K562 (cell line): Measurements from ENCODE around the gene ORAI3. TPM values are rescaled to one million over a fixed set of nuclear protein-coding genes. Genes with fewer than 3 reads are reported as not detected.

ENCODE experiments used
- HDGF ChIP-seq: fragments of 450-650 bp; IDR thresholded peaks from 2 replicates; pipeline ENCODE4 v1.6.1; 2016
- MCM2 ChIP-seq: fragments of 450-650 bp; IDR thresholded peaks from 2 replicates; pipeline ENCODE4 v1.6.1; 2017; ENCODE audit warnings: low read depth, mild to moderate bottlenecking
- MTA2 ChIP-seq: fragments of 450-650 bp; IDR thresholded peaks from 2 replicates; pipeline ENCODE4 v1.6.1; 2016; ENCODE audit warnings: low read depth
- NFRKB ChIP-seq: fragments of 450-650 bp; IDR thresholded peaks from 2 replicates; pipeline ENCODE4 v1.6.1; 2016; ENCODE audit warnings: low read depth
- NRF1 ChIP-seq, 2 experiments: fragments of 450-650 bp; IDR thresholded peaks in 1 of 2; conservative IDR thresholded peaks in 1 of 2; 2 replicates each; pipeline ENCODE4 v1.6.1; 2014; ENCODE audit warnings: mild to moderate bottlenecking in 2 of 2
- RBM15 ChIP-seq: fragments of 200-400 bp; formaldehyde crosslinking; IDR thresholded peaks from 2 replicates; pipeline ENCODE4 v1.6.1; 2018; ENCODE audit warnings: mild to moderate bottlenecking, low read length, moderate library complexity; ENCODE audit not compliant: insufficient read depth
- RBM22 ChIP-seq: fragments of 200-400 bp; formaldehyde crosslinking; IDR thresholded peaks from 2 replicates; pipeline ENCODE4 v1.6.1; 2018; ENCODE audit warnings: low read length, low read depth; ENCODE audit not compliant: poor library complexity, severe bottlenecking
- RREB1 ChIP-seq: fragments of 250-450 bp; sonication (Bioruptor Pico); IDR thresholded peaks from 2 replicates; pipeline ENCODE4 v1.4.0; 2020
- SAFB2 ChIP-seq: fragments of 200-400 bp; formaldehyde crosslinking; IDR thresholded peaks from 2 replicates; pipeline ENCODE4 v1.6.1; 2018; ENCODE audit warnings: borderline replicate concordance, low read length, low read depth, moderate library complexity; ENCODE audit not compliant: severe bottlenecking
- SREBF1 ChIP-seq: fragments of 150-350 bp; IDR thresholded peaks from 2 replicates; pipeline ENCODE4 v1.6.1; 2014; ENCODE audit warnings: antibody characterized with exemption, low read depth, low read length, borderline replicate concordance
- SRF ChIP-seq, 2 experiments: fragments of 250-450, 450-650 bp in 1 of 2; sonication (Bioruptor Pico) in 1 of 2; sonication (generic) in 1 of 2; formaldehyde crosslinking; IDR thresholded peaks; 2 replicates each; pipeline versions ENCODE4 v1.5.0 to v1.5.1; 2020 to 2022; ENCODE audit warnings: mild to moderate bottlenecking in 1 of 2, missing genetic modification reagents in 1 of 2
- SRSF1 ChIP-seq: fragments of 200-400 bp; formaldehyde crosslinking; IDR thresholded peaks from 2 replicates; pipeline ENCODE4 v1.6.1; 2017; ENCODE audit warnings: mild to moderate bottlenecking, low read depth, low read length, moderate library complexity
- SRSF3 ChIP-seq: fragments of 200-400 bp; formaldehyde crosslinking; IDR thresholded peaks from 2 replicates; pipeline ENCODE4 v1.6.1; 2016; ENCODE audit warnings: mild to moderate bottlenecking, low read length, moderate library complexity; ENCODE audit not compliant: insufficient read depth
- TAF1 ChIP-seq: IDR thresholded peaks from 2 replicates; pipeline ENCODE4 v1.6.1; 2011; ENCODE audit warnings: mild to moderate bottlenecking, low read length, moderate library complexity; ENCODE audit not compliant: insufficient read depth, control insufficient read depth, severe bottlenecking; ENCODE audit errors: extremely low read depth
- TAF7 ChIP-seq: fragments of 450-650 bp; IDR thresholded peaks from 2 replicates; pipeline ENCODE4 v1.6.1; 2016; ENCODE audit warnings: missing genetic modification characterization, missing compliant biosample characterization
- TEAD1 ChIP-seq, 2 experiments: fragments of 450-650 bp in 1 of 2; sonication (generic) in 1 of 2; formaldehyde crosslinking; IDR thresholded peaks; 2 replicates each; pipeline versions ENCODE4 v1.4.0 to v1.8.0; 2020 to 2022; ENCODE audit warnings: mild to moderate bottlenecking in 2 of 2, missing genetic modification reagents in 1 of 2
- ZBTB34 ChIP-seq: fragments of 250-450 bp; sonication (Bioruptor Pico); IDR thresholded peaks from 2 replicates; pipeline ENCODE4 v1.8.0; 2021; ENCODE audit warnings: mild to moderate bottlenecking, moderate library complexity
- ZNF280A ChIP-seq: fragments of 450-650 bp; IDR thresholded peaks from 2 replicates; pipeline ENCODE4 v1.6.1; 2018; ENCODE audit warnings: mild to moderate bottlenecking, low read depth; ENCODE audit not compliant: partially characterized antibody
- ZNF696 ChIP-seq: fragments of 250-450 bp; sonication (Bioruptor Pico); conservative IDR thresholded peaks from 2 replicates; pipeline ENCODE4 v1.4.0; 2020; ENCODE audit warnings: mild to moderate bottlenecking, moderate library complexity
- polyA plus RNA-seq, 8 experiments: library from polyadenylated mRNA; depleted of rRNA in 4 of 8; stranded (reverse) in 5 of 8; unstranded in 3 of 8; fragments of >200 nt; fragmentation: Nextera tagmentation in 2 of 8; fragmentation: Illumina TruSeq in 1 of 8; extraction: Ambion mirVana in 2 of 8; extraction: Trizol in 1 of 8; gene quantifications; 2 replicates each; pipeline versions ENCODE4 v1.2.1 to v1.2.3, GENCODE V29; 2011 to 2014; ENCODE audit warnings: inconsistent platforms in 1 of 8, missing spikeins in 1 of 8
- total RNA-seq, 7 experiments: library from RNA; depleted of rRNA in 6 of 7; stranded (reverse); fragments of >200 nt in 6 of 7; fragmentation: Illumina TruSeq in 2 of 7; extraction: Trizol in 2 of 7; gene quantifications; 2 replicates each; pipeline versions ENCODE4 v1.2.1 to v1.2.3, GENCODE V29; 2011 to 2021; ENCODE audit warnings: low replicate concordance in 1 of 7

ORAI3 gene
- total and polyA plus RNA-seq, 9 of the 15 experiments (the other 6 are each of a cell fraction or from before 2014, with no cell fraction given) = 4.9 to 23.3 (median 14.1) TPM

GRCh38 chr16:30922420-30922959 is 26.4 kb upstream of the ORAI3 start (continued):
- peak; percentile 88; the same call in 1 of the 2 replicates for TF ChIP-seq SREBF1
- TF ChIP-seq TEAD1 (CRISPR knock-in tag; IDR thresholded peaks at IDR 0.05) = peak in 1 of 2 experiments; percentile 93; a peak in 2 of 4 replicates
- no peak for TF ChIP-seq SRSF3
- TF ChIP-seq HDGF = no peak
- TF ChIP-seq RBM22 = no peak
- TF ChIP-seq MCM2 = no peak
- TF ChIP-seq TAF7 (tag) = no peak
- no peak for TF ChIP-seq RREB1 (CRISPR knock-in tag)
- TF ChIP-seq SAFB2 = no peak
- TF ChIP-seq MTA2 = peak; percentile 90
- TF ChIP-seq ZBTB34 = no peak
- TF ChIP-seq NFRKB = no peak
- no peak for TF ChIP-seq SRSF1
- TF ChIP-seq TAF1 = no peak
- TF ChIP-seq NRF1 (conservative IDR thresholded peaks at IDR 0.05 in 1 of 2, IDR thresholded peaks at IDR 0.05 in 1 of 2) = peak; percentile 72 to 76
- TF ChIP-seq RBM15 = no peak
- no peak for TF ChIP-seq SRF (CRISPR knock-in tag; IDR thresholded peaks at IDR 0.05)
- no peak for TF ChIP-seq ZNF280A
- TF ChIP-seq ZNF696 (CRISPR knock-in tag) = no peak
